ENCODE measurements around the gene MIOS.

The MIOS gene

DNA sequence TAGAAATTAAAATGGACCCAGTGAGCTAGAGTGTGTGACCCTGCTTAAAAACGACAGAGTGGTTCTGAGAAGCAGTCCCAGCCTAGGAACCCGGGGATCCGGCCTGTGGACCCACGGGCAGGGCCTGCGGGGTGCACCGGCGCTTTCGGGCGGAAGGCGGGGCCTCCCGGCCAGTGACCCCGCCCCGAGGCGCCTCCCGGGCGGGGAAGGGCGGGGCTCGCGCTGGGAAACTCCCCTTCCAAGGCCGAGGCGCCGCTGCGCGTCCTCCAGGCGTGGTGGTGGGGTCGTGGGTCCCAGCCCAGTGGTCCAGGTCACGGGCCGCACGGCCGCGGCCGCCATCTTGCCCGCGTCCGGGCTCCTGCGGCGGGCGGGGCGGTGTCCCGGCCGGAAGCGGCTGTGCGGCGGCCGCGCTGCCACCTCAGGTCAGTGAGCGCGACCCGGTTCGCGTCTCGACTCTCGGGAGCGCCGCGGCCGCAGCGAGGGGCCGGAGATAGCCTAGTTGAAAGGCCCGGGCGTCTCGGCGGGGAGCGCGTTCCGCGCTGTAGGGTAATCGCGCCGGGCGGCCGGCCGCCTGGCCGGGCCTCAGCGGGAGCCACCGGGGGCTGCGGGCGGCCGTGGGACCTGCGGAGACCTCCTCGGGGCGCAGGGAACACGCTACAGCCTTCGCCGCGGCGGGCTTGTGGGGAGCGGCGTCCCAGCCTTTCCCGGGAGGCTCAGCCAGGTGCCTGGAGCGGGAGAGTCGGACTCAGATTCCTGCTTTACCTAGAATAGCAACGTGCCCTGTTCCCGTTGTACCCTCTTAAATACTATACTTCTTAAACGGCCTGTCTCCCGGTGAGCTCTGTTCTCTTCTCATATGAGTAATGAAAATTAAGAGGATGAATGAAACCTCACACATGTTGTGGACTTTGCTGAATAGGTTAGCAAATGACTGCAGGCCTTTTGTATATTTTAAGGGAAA, at the start of gene MIOS:
MIOS (plus strand) TSS at position 234 of the 961 bp plus-strand sequence. CDS start 5,592 bp downstream, outside the sequence.
- DNase-seq = peak; percentile 59

DNA sequence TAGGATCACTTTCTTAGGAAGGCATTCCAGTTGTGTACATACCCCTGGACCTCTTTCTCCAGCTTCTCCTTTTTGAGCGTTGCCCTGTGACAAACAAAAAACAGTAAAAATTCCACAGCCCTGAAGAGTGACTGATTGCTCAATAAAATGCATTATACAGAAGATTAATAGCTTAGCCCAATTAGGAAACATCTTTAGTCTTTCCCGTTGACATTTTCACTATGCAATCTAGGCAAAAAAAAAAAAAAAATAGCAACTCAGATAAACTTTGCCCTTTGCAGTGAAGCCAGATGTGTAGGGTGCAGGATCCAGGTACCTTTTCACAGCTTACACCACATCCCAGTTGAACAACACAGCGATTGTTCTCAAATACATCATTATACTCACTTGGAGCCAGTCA, 48.9 kb upstream of the MIOS start:
- no peak for DNase-seq

GRCh38 chr7:7519056-7519455, 47.6 kb upstream of the MIOS start:
- DNase-seq = no peak

GRCh38 chr7:7519528-7519927, 47.2 kb upstream of the MIOS start:
- no peak for DNase-seq

- no peak for DNase-seq
Measured at GRCh38 chr7:7521259-7521658, 45.4 kb upstream of the MIOS start.

DNA sequence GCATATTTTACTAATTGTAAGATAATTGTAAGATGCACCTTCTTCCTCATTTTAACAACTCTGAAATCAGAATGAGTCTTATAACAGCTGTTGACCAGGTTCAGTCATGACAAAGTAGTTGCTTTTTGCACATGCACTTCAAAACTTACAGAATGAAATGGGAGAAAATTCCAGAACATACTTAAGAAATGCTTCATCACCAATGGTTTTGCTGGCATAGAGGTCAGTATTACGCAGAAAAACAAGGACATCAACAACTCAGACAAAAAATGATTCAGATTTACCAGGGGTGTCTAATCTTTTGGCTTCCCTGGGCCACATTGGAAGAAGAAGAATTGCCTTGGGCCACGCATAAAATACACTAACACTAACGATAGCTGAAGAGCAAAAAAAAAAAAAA, 44.3 kb upstream of the MIOS start:
- DNase-seq = no peak

- peak; percentile 32 for DNase-seq
Measured at GRCh38 chr7:7524121-7524520, 42.6 kb upstream of the MIOS start.

DNA sequence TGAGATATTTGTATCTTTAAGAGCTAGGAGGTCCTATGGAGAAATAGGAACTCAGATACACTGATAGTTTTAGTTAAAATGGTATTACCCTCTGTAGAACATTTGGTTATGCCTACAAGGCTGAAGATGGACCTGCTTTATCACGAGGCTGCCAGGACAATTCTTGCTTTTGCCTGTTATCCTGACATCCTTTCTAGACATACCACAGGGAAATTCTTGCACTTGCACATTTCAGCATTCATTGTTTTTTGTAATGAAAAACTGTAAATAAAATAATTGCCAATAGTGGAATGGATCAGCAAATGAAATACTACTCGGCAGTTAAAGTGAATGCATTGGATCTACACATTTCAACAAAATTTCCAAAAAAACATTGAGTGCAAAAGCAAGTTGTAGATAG, 40.7 kb upstream of the MIOS start:
- DNase-seq = no peak

GRCh38 chr7:7527047-7527446, 39.6 kb upstream of the MIOS start:
- no peak for DNase-seq

GRCh38 chr7:7529328-7529727, 37.4 kb upstream of the MIOS start:
- no peak for DNase-seq

DNA sequence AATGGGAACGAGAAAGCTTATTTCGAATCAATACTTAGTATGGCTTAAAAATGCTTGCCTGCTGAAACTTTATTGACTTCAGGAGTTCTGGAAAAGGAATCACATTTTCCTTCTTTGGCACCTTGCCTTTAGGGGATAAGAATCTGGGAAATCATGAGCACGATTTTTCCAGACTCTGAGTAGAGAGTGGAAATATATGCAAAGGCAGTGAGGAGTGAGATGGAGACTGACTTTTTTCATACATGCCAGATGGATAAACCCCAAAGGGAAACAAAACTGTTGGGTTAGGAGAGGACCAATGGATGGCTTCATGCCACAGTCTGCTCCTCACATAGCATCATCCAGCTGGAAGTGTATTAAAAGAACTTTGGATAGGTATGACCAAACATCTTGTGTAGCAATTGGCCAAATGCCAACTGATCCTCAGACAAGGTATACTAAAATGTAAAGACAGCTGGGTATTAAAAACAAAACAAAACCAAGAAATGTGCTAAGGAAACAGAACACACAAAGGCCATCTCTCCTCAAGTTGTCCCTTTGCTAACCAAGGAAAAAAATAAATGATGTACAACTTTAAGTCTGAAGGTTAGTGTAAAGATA, 32.8 kb upstream of the MIOS start:
- no peak for DNase-seq

DNA sequence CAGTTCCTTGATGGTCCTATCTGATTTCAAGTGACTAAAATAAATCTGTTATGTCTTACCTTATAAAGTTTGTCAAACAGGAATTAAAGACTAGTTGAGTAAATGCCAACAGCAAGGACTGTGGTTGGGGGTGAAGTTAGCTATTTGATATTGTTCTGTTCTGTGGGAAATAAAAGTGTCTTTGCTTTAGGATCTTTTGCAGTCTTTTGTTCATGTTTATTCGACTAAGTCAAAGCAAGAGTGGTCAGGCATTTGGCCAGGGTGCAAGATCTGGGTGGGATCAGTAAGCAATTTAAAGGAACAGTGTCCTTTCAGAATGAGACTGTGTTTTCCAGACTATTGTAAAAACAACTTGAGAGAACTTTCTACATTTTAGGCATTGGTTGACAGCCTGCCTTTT, 31.0 kb upstream of the MIOS start, which contains the start of gene COL28A1:
COL28A1 (minus strand) TSS at position 183 of the 400 bp plus-strand sequence. CDS start 2,998 bp downstream, outside the sequence.
- DNase-seq = no peak

DNA sequence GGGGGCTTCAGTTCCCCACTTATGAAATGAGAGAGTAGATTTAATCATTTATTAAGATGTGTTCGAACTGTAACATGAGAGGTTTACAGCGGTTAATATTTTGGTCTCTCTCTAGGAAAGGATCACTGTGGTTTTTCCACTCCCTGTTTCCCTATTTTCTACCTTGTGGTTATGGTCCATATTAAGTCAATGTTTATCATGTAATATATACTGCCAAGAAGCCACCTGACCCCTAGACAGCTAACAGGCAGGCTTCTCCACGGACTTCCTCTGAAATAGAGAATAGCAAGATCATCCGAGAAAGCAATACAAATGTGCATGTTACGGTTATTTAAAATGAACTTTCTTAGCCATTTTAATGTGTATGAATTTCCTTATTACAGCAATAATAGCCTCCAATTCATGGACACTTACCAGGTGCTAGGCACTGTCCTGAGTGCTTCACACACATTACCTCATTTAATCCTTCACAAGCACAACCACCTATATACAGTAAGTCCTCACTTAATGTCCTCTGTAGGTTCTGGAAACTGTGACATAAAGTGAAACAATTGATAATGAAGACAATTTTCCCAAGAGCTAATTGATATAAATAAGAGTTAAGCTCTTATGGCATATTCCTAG, 30.2 kb upstream of the MIOS start:
- no peak for DNase-seq

GRCh38 chr7:7537711-7538110, 29.0 kb upstream of the MIOS start:
- no peak for DNase-seq

DNA sequence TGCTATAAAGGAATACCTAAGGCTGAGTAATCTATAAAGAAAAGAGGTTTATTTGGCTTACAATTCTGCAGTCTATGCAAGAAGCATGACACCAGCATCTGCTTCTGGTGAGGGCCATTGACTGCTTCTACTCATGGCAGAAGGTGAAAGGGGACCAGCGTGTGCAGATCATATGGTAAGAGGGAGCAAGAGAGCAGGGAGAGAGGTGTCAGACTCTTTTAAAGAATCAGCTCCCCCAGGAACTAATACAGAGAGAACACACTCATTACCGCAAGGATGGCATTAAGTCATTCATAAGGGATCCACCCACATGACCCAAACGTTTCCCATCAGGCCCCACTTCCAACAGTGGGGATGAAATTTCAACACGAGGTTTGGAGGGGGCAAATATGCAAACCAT, 27.5 kb upstream of the MIOS start:
- no peak for DNase-seq

GRCh38 chr7:7539711-7540110, 27.0 kb upstream of the MIOS start:
- DNase-seq = no peak

DNA sequence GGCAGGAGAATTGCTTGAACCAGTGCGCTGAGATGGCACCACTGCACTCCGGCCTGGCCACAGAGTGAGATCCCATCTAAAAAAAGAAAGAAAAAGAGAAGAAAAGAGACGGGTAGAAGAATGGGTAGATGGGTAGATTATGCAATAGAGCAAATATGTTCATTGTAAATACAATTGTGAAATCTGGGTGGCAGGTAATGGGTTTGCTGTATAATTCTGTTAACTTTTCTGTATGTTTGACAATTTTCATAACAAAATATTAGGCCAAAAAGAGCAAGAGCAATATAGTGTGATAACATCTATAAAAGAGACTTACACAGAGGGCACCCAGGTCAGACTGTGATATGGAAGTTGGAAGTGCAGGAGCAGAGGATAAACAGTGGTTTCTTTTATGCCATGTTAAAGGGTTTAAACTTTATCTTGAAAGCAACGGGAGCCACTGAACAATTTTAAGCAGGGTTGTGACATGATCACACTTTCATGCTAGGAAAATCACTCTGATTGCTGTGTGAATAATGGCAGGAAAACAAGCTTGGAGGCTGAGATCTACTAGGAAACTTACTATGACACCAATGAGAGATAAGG, 24.3 kb upstream of the MIOS start:
- DNase-seq = no peak

DNA sequence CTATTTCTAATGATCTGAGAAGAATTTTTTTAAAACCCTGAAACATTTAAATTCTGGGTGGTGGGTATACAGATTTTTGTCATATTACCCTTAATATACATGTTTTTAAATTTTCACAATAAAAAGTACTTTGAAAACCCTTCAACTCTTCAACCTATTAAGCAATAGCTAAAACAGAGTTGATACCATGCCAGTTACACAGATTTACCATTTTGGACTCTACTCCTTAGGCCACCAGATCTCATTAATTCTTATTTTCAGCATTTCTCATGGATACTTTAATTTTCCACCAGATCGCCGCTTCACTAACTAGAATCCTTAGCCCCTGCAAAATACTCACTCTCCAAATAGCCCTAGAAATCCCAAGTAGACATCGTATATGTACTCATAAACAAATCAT, 18.3 kb upstream of the MIOS start:
- DNase-seq = no peak

DNA sequence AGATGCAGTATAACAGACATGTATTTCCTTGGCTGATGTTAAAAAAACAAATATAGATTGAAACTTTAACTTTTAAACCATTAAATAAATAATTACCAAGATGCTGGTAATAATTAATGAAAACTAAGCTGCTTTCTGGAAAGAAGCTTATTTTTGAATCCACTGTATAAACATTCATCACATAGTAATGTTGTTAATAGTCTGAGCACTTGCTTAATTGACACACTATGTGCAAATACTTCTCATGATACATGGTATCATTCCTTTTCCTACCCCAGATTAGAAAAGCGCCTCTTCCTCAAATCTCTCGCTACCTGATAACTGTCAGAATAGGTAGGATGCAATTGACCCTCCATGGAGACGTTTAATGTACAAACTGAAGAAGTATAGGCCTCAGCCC, 16.0 kb upstream of the MIOS start:
- no peak for DNase-seq

DNA sequence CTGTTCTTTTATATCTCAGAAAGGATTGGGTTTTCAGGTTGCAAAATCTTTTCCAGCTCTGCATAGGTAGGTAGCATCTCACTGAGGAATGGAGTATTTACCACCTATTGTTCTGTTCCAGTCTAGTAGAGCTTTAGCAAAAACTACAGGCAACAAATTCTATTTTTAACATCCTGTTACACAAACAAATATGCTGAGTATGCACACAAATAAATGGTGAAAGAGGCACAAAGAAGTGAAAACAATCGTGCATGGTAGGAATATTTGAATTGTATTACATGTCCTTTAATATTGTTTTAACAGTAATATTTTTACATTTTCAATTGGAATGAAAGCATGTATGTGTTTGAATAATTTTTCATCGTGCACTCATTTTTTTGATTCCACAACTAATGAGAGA, 14.5 kb upstream of the MIOS start:
- DNase-seq = no peak

- DNase-seq = no peak
Measured at GRCh38 chr7:7553386-7553785, 13.3 kb upstream of the MIOS start.

DNA sequence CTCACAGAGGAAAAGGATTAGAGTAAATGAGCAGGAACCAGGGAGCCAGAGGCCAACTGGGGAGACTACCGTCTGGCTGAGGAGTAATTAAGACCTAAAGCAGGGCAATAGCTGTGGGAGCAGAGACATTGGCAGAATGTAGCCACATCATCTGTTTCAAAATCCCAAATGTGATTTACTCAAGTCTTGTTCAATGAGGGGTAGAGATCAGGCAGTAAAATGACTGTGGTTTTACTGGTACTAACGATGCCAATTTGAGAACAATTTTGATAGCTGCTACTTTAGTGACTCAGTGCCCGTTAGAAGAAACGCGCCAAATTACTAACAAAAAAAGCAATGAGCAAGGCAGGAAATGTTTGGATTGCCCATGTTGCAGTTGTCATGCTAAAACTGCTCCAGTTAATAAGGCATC, 12.7 kb upstream of the MIOS start:
- peak; percentile 92 for DNase-seq
